ENCODE data around the gene ARL6. TPM values are rescaled to one million over a fixed set of nuclear protein-coding genes. Genes with fewer than 3 reads are reported as not detected.
"Not testable (repeated sequence)": the region's sequence is repeated elsewhere in the genome, so short reads cannot be mapped to it uniquely, and the experiment has no call there.

Gene ARL6
- total and polyA plus RNA-seq, 5 donors = 1.8 to 5.7 (median 5.0) TPM

DNA sequence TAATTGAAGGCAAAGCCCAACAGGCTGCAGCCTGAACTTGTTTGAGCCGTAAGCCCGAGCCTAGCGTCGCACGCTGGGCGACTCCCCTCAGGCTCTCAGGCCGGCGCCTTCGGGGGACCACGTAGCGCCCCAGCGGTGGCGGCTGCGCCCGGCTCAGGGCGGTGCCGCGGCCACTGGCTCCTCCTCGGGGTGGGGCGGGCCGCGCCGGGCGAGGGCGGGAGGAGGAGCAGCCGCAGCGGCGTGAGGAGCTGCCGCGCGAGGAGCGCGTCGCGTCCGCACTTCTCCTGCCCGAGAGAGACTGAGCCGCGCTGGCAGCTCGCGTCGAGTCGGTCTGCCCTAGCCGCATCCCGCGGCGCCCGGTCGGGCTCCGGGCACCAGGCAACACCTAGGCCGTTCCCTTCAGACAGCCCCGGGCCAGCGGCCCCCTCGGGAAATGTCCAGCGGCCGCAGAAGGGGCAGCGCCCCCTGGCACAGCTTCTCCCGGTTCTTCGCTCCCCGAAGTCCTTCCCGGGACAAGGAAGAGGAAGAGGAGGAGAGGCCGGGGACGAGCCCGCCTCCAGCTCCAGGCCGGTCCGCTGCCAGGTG is 57.3 kb downstream of the ARL6 start, which contains the start of gene CRYBG3:
CRYBG3 (plus strand) TSS at position 238 of the 585 bp plus-strand sequence; CDS start at position 434, 196 bp downstream.
- ATAC-seq (peak; percentile 99 to 100), DNase-seq (peak; percentile 87 to 95 (median 95))
- peaks cover 3% of the 10 kb centered on the region for H3K4me1 ChIP-seq (ENCODE audit: control insufficient read depth, insufficient read depth, low read length)
- under 1% methylated on average over 66 of the region's 66 CpGs for WGBS
- no peaks in the 10 kb centered on the region for H3K9me3 ChIP-seq (ENCODE audit: control insufficient read depth, low read length)
- H3K4me3 ChIP-seq (ENCODE audit: low read length) = peak within 1 kb of the TSS; percentile 80
- intact Hi-C loops (cut with DNase I) = loop anchor here in 1 of 4 donors (5.0 to 10.0 kb wide), 2 partner anchors 65 to 123 kb away; no protein-coding TSS in a partner anchor
- H3K27me3 ChIP-seq (ENCODE audit: control insufficient read depth, insufficient read depth) = no peaks in the 10 kb centered on the region
- H3K27ac ChIP-seq (ENCODE audit: low read length) = peak within 1 kb of the TSS; percentile 82

GRCh38 chr3:97822359-97822775 is 57.8 kb downstream of the ARL6 start:
- Histone ChIP-seq H3K27ac (ENCODE audit: low read length) (peak overlapping the region; percentile 82), H3K27me3 (ENCODE audit: control insufficient read depth, insufficient read depth) (no peaks in the 10 kb centered on the region), H3K9me3 (ENCODE audit: control insufficient read depth, low read length) (no peaks in the 10 kb centered on the region), H3K4me1 (ENCODE audit: control insufficient read depth, insufficient read depth, low read length) (peaks cover 3% of the 10 kb centered on the region), H3K4me3 (ENCODE audit: low read length) (peak overlapping the region; percentile 80)
- peak; percentile 66 to 76 for ATAC-seq
- intact Hi-C loops (cut with DNase I) = loop anchor here in 1 of 4 donors (5.0 to 10.0 kb wide), 2 partner anchors 65 to 122 kb away; no protein-coding TSS in a partner anchor
- under 1% methylated on average over 36 of the region's 36 CpGs for WGBS
- peak; percentile 67 to 82 (median 81) for DNase-seq

- Histone ChIP-seq H3K27ac (ENCODE audit: low read length) (no peak overlapping the region), H3K27me3 (ENCODE audit: control insufficient read depth, insufficient read depth) (no peaks in the 10 kb centered on the region), H3K4me3 (ENCODE audit: low read length) (peak overlapping the region; percentile 80), H3K9me3 (ENCODE audit: control insufficient read depth, low read length) (no peaks in the 10 kb centered on the region), H3K4me1 (ENCODE audit: control insufficient read depth, insufficient read depth, low read length) (peaks cover 5% of the 10 kb centered on the region)
- peak; percentile 18 to 71 (median 63) for DNase-seq
- ATAC-seq = no peak
- intact Hi-C loops (cut with DNase I) = loop anchor here in 1 of 4 donors (5.0 to 10.0 kb wide), 2 partner anchors 64 to 121 kb away; no protein-coding TSS in a partner anchor
- 13% methylated on average over 17 of the region's 17 CpGs for WGBS
Observed at GRCh38 chr3:97823046-97824004, 58.8 kb downstream of the ARL6 start.

DNA sequence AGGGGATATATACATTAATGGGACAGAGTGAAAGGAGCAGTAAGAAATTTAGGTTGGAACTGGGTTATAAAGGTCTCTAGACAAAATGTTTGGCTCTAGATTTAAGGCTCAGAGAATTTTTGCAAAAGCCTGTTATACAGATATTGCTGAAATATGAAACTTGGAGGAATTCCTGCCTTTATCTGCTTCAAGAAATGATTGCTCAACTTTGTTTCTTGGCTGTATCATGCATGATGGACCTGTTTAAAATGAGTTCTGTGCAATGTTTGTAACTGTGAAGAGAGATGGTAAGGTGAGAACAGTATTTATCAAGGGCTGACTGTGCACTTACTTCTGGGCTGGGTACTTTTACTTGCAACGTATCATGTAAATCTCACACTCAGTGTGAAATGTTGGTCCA is 60.5 kb downstream of the ARL6 start:
- Histone ChIP-seq H3K27ac (ENCODE audit: low read length) (no peak overlapping the region), H3K9me3 (ENCODE audit: control insufficient read depth, low read length) (no peaks in the 10 kb centered on the region), H3K27me3 (ENCODE audit: control insufficient read depth, insufficient read depth) (no peaks in the 10 kb centered on the region), H3K4me1 (ENCODE audit: control insufficient read depth, insufficient read depth, low read length) (peaks cover 5% of the 10 kb centered on the region), H3K4me3 (ENCODE audit: low read length) (no peak overlapping the region)
- ATAC-seq = no peak
- intact Hi-C loops (cut with DNase I) = loop anchor here in 1 of 4 donors (10.0 kb wide), 1 partner anchor 120 kb away; no protein-coding TSS in a partner anchor
- no peak for DNase-seq
- WGBS = 65% methylated on average over 1 of the region's 1 CpG

DNA sequence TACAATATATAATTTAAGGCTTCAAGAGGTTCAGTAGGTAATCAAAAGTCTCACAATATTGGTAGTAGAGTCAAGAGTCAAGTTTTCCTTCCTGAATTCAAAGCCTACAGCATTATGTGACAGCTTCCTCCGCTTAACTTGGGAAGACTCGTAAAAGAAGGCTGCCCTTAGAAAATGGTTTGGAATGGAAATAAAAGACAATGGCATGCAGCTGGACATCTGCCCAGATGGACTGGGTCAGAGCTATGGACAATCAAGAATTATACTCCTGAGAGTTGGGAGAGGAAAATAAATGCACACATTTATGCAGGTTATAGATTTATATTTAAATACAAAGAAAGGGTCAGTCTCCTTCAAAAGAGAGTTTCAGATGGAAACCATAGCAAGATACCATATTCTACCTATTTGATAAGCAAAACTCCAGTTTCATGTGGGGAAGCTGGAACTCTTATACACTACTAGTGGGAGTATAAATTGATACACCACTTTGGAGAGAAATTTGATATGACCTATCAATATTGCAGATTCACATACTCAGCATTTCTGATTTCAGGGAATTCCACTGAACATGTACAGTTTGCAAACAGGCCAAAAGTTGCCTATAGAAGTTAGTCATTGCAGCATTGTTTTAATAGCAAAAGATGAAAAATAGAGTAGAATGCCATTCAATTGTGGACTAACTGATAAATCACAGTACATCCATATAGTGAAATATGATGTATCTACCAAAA is 63.3 kb downstream of the ARL6 start:
- Histone ChIP-seq H3K4me3 (ENCODE audit: low read length) (no peak overlapping the region), H3K4me1 (ENCODE audit: control insufficient read depth, insufficient read depth, low read length) (peaks cover 5% of the 10 kb centered on the region), H3K27me3 (ENCODE audit: control insufficient read depth, insufficient read depth) (no peaks in the 10 kb centered on the region), H3K27ac (ENCODE audit: low read length) (no peak overlapping the region), H3K9me3 (ENCODE audit: control insufficient read depth, low read length) (no peaks in the 10 kb centered on the region)
- intact Hi-C loops (cut with DNase I) = loop anchor here in 1 of 4 donors (10.0 kb wide), 1 partner anchor 117 kb away; no protein-coding TSS in a partner anchor
- DNase-seq = no peak
- 44% methylated on average over 2 of the region's 2 CpGs for WGBS
- ATAC-seq = no peak

DNA sequence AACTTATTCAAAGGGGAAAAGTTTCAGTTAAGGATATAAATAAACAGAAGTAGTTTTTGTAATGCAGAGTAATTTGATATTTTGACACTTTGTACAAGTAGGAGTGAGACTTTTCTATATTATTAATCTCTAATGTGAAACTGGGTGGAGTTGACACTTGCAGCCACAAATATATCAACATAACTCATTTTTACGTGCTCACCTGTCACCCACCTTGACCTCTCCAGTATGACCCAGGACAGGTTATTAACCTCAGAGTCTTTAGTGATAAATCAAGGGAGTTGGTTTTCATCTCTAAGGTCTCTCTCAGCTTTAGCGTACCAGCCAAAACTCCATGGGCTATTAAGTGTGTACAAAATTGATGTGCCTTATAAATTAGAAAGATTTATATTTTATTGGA is 64.6 kb downstream of the ARL6 start:
- WGBS = 87% methylated on average over 2 of the region's 2 CpGs
- peaks cover 8% of the 10 kb centered on the region for H3K4me1 ChIP-seq (ENCODE audit: control insufficient read depth, insufficient read depth, low read length)

DNA sequence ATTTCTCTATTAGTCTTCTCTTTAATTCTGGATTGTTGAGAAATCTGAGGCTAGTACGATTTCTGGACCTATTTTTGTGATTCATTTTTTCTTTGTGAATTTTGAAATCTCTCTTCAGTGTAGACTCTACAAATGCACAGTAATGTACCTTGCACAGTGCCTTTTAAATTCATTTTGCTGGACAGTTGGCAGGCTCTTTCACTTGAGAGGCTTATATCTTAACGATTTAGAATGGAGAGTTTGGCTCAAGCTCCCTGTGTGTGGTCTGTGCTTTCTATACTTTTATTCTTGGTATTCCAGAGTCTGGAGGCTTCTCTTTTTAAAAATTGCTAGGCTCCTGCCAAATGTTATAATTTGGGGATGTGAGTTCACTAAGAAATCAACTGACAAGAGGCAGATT is 66.1 kb downstream of the ARL6 start:
- DNase-seq (no peak), ATAC-seq (no peak)
- Histone ChIP-seq H3K9me3 (ENCODE audit: control insufficient read depth, low read length) (no peaks in the 10 kb centered on the region), H3K4me1 (ENCODE audit: control insufficient read depth, insufficient read depth, low read length) (peaks cover 6% of the 10 kb centered on the region), H3K27me3 (ENCODE audit: control insufficient read depth, insufficient read depth) (no peaks in the 10 kb centered on the region), H3K27ac (ENCODE audit: low read length) (no peak overlapping the region), H3K4me3 (ENCODE audit: low read length) (no peak overlapping the region)
- WGBS = 41% methylated on average over 2 of the region's 2 CpGs
- intact Hi-C loops (cut with DNase I) = no loop called here

More for the DNA sequence above, 64.6 kb downstream of the ARL6 start:
- H3K27me3 ChIP-seq (ENCODE audit: control insufficient read depth, insufficient read depth) = no peaks in the 10 kb centered on the region
- ATAC-seq (no peak), DNase-seq (no peak)
- H3K4me3 ChIP-seq (ENCODE audit: low read length) = no peak overlapping the region
- intact Hi-C loops (cut with DNase I) = loop anchor here in 1 of 4 donors (10.0 kb wide), 1 partner anchor 116 kb away; no protein-coding TSS in a partner anchor
- H3K9me3 ChIP-seq (ENCODE audit: control insufficient read depth, low read length) = no peaks in the 10 kb centered on the region
- no peak overlapping the region for H3K27ac ChIP-seq (ENCODE audit: low read length)

GRCh38 chr3:97831140-97831539 is 66.6 kb downstream of the ARL6 start:
- Histone ChIP-seq H3K4me3 (ENCODE audit: low read length) (no peak overlapping the region), H3K27ac (ENCODE audit: low read length) (no peak overlapping the region), H3K4me1 (ENCODE audit: control insufficient read depth, insufficient read depth, low read length) (peaks cover 5% of the 10 kb centered on the region), H3K9me3 (ENCODE audit: control insufficient read depth, low read length) (no peaks in the 10 kb centered on the region), H3K27me3 (ENCODE audit: control insufficient read depth, insufficient read depth) (no peaks in the 10 kb centered on the region)
- ATAC-seq = no peak
- no peak for DNase-seq
- intact Hi-C loops (cut with DNase I) = no loop called here
- WGBS = 92% methylated on average over 1 of the region's 1 CpG

DNA sequence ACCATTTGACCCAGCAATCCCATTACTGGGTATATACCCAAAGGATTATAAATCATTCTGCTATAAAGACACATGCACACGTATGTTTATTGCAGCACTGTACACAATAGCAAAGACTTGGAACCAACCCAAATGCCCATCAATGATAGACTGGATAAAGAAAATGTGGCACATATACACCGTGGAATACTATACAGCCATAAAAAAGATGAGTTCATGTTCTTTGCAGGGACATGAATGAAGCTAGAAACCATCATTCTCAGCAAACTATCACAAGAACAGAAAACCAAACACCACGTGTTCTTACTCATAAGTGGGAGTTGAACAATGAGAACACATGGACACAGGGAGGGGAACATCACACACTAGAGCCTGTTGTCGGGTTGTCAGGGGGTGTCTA is 68.6 kb downstream of the ARL6 start:
- H3K9me3 ChIP-seq (ENCODE audit: control insufficient read depth, low read length); H3K4me3 ChIP-seq (ENCODE audit: low read length); H3K27ac ChIP-seq (ENCODE audit: low read length); intact Hi-C loops (cut with DNase I); H3K27me3 ChIP-seq (ENCODE audit: control insufficient read depth, insufficient read depth); DNase-seq; ATAC-seq; H3K4me1 ChIP-seq (ENCODE audit: control insufficient read depth, insufficient read depth, low read length): not testable (repeated sequence)
- 95% methylated on average over 4 of the region's 4 CpGs for WGBS

DNA sequence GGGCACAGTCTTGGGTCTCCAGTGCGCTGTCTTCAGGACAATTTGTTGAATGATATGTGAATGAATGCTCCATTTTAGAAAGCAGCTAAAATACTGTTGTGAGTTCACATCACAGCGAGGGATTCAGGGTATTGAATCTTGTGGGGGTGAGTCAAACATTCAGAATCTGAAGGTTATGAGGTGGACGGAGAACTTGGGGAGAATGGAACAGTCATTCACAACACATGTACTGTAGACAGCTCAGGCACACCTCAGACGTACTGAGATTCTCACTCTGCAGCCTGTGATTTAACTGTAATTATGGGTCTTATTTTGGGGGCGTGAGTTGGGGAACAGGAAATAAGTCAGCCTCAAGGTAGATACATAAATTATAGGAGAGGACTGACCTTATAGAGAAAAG is 71.2 kb downstream of the ARL6 start:
- WGBS = 89% methylated on average over 5 of the region's 5 CpGs

More for the DNA sequence above, 71.2 kb downstream of the ARL6 start:
- no peak for ATAC-seq
- no peak for DNase-seq
- H3K4me1 ChIP-seq (ENCODE audit: control insufficient read depth, insufficient read depth, low read length) = peaks cover 12% of the 10 kb centered on the region
- no peaks in the 10 kb centered on the region for H3K27me3 ChIP-seq (ENCODE audit: control insufficient read depth, insufficient read depth)
- H3K27ac ChIP-seq (ENCODE audit: low read length) = no peak overlapping the region
- no peak overlapping the region for H3K4me3 ChIP-seq (ENCODE audit: low read length)
- no peaks in the 10 kb centered on the region for H3K9me3 ChIP-seq (ENCODE audit: control insufficient read depth, low read length)
- intact Hi-C loops (cut with DNase I) = no loop called here

All from right cardiac atrium (tissue), 5 donors.